Stimulated activated CD4-positive, alpha-beta T cell treated with anti-CD3 and anti-CD28 coated beads, Interleukin-4, amount 100 ng/mL, for 4 hours (primary cell): ENCODE data around the gene PPP1R9B.
A peak's percentile ranks its signal among the peaks of the same experiment; 100 is the strongest.

Experiments
- DNase-seq, 2 experiments: peaks; one replicate each; pipeline ENCODE4 v3.0.0-alpha.2; 2020

PPP1R9B gene

GRCh38 chr17:50153650-50154575 is 3.4 kb upstream of the PPP1R9B start:
- no peak for DNase-seq

DNA sequence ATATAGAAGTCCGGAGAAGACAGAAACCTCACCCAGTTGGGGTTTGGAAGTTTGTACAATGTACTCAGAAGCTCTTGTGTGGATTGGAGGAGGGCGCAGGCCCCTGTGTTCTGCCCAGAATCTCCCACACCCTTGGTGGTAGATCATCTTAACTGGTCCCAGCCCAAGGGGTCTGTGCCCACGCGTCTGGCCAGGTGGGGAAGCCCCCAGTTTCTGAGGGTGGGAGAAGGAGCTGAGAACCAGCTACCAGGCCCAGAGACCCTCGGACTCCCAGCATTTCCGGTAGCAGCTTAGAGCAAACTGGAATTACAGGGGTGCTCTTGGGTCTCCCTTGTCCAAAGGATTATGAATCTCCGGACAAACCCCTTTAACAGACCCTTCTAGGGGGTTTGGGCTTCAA is 2.3 kb upstream of the PPP1R9B start:
- no peak for DNase-seq

DNA sequence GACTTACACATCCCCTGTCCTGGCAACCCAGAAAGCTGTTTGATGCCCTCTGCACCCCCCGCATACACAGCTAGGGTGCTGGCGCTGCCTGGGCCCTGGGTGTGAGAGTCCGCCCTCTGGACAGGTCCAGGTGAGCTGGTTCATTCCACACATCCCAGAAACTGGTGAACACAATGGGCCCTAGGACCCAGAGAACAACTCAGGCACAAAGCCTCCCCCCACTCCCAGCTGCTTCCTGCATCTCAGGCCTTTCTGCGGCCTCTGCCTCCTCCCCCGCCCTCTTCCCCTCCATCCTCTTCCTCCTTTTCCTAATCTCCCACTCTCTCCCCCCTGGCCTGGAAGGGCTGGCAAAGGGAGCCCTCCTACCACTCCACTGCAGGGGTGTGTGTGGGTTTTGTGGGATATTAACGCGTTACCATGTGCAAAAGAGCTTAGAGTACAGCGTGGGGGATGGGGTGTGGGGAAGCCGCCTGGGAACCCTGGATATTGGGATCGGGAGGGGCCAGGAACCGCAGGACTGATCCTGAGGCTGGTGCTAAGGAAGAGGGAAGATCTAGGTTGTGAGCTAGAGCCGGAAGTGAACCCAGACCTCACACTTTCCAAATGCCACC is 1.6 kb upstream of the PPP1R9B start:
- peak; percentile 37 to 45 for DNase-seq

GRCh38 chr17:50151041-50151936 is 812 bp upstream of the PPP1R9B start:
- peak; percentile 80 to 84 for DNase-seq

- peak; percentile 56 to 57 for DNase-seq
Observed at GRCh38 chr17:50149417-50150353, 792 bp downstream of the PPP1R9B start.

- no peak for DNase-seq
Observed at GRCh38 chr17:50149091-50149416, 1.4 kb downstream of the PPP1R9B start.

GRCh38 chr17:50148226-50149090 is 2.0 kb downstream of the PPP1R9B start:
- peak; percentile 79 to 94 for DNase-seq

GRCh38 chr17:50147841-50148225 is 2.6 kb downstream of the PPP1R9B start:
- DNase-seq: no peak

DNA sequence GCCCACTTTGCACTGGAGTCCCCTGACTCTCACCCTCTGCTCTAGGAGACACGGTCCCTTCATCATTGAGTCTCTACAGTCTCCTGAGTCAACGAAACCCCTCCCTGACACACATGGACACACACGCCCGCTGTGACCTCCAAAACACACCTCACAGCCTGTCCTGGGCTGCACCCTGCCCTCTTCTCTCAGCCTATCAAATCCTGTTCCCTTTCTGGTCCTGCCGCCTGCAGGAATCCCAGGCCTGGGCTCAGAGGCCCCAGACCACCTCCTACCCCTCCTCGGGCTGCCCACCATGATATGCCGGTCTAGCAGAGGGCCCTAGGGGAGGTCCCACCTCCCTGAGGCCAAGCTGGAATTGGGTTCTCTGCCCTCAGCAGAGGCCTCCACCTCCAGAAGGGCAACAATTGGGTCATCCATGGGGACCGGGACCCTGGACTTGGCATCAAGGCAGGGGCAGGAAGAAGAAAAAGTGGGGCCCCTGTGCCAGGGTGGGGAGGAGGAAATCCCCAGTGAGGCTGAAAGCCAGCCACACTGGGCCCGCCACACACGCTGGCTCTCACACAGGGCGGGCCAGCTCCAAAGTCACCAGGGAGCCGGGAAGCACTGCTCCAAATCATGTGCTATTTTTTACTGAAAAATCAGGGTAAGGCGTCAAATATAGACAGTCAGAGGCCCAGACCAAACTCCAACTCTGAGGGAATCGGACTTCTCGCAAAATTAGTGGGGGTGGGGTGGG is 3.4 kb downstream of the PPP1R9B start:
- DNase-seq: no peak

DNA sequence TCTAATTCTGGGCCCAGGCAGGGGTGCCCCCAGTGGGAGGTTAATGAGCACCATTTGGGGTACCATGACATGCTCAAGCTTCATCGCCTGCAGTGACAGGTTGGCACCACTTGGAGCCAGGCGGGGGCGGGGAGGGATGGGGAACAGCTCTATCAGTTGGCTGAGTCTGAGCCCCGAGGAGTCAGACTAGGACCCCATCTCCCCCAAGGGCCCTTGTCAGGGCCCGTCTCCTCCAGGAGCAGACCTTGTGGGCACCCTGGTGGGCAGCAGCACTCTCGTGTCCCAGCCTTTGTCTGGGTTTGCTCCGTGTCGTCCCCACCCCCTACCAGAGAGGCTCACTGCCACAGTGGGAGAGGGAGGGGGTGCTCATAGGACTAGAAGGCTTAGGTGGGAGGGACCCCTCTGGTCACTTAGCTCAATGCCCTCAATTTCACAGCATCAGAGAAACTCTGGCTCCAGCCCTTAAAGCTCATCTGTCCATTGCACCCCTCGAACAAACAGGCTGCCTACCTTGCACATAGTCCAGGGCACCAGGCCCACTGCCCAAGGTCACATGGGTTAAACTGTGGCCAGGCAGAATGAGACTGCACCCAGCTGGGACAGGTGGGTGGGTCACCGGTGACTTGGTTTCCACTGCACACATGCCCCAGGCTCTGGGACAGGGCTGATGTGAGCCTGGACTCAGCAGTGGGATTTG is 4.1 kb downstream of the PPP1R9B start:
- no peak for DNase-seq

GRCh38 chr17:50145532-50146229 is 4.8 kb downstream of the PPP1R9B start:
- no peak for DNase-seq

DNA sequence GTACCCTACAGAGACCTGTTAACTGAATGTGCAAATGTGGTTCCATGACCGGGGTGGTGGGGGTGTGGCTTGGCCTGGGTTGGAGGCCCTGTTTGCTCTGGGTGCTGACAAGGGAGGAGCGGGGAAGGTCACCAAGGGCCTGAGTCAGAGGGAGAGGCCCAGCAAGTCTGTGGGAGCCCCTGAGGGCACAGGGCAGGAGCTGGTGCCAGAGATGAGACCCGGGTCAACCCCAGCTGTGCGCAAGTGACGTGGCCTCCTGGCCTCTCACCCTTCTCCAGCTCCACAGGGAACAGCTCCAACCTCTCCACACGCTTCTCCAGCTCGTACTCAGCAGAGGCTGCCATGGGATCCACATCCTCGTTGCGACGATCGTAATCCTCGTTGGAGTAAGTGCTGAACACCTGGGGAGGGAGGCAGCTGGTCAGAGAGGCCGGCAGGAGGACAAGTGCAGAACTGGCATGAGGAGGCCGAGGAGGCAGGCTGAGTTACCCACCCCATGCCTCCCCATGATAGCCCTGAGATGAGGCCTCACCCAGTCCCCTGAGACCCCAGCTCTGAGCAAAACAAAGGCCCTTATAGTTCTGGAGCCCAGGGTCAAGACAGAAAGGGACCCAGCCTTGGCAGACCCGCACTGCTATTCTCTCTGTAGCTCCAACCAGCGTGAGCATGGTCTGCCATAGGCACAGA is 5.5 kb downstream of the PPP1R9B start:
- no peak for DNase-seq

DNA sequence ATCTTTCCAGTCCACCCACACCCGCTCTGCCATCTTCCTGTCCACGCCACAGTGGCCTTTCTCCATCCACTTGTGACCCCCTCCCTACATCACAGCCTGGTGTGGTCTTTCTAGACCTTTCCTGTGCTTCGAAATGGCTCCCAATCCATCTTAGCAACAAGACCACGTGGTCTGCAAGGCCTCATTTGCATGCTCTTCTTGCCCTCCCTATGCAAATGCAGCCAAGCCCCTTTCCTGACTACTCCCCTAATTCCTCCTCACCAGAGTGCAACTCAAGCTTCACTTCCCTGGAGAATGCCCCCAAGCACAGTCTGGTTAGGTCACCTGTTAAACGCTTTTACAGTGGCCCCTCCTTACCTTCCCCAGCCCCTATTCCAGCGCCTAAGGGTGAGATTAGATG is 6.1 kb downstream of the PPP1R9B start:
- no peak for DNase-seq

GRCh38 chr17:50143461-50144176 is 6.9 kb downstream of the PPP1R9B start:
- DNase-seq: no peak

DNA sequence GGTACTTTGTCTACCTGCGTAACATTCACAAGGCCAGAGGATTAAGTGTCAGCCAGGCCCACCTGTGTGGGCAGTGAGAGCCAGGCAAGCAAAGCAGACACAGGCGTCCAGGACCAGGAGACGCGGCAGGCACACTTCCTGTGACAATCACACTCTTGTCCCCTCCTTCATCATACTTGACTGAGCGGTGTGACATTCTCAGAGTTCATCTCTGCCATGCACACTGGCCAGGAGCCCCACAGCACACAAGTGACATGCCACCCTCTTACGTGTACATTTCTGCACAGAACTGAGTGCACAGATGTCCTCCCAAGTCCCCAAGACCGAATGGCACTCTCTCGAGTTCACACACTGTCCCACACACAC is 8.7 kb downstream of the PPP1R9B start:
- no peak for DNase-seq

- DNase-seq: no peak
Observed at GRCh38 chr17:50141026-50141744, 9.3 kb downstream of the PPP1R9B start.
